SK-N-SH treated with all-trans-retinoic acid at 6 μM for 48 hours (cell line): ENCODE measurements around the gene KCNK15.

Experiments
- ATAC-seq: fragments of 200-7000 bp; cut with Tn5 transposase; 3 replicates; pipeline ENCODE4 v1.9.1; 2020; ENCODE audit warnings: mild to moderate bottlenecking, moderate library complexity
- ARNTL ChIP-seq: fragments of 450-650 bp; formaldehyde crosslinking; IDR thresholded peaks from 2 replicates; pipeline ENCODE4 v1.5.0; 2020; ENCODE audit warnings: low read depth, mild to moderate bottlenecking, moderate library complexity, borderline replicate concordance
- BACH2 ChIP-seq: fragments of 250-450 bp; sonication (Bioruptor Pico); IDR thresholded peaks from 2 replicates; pipeline ENCODE4 v1.9.0; 2021; ENCODE audit warnings: mild to moderate bottlenecking, borderline replicate concordance
- CSDC2 ChIP-seq: fragments of 250-450 bp; sonication (Bioruptor Pico); IDR thresholded peaks from 2 replicates; pipeline ENCODE4 v1.5.0; 2020; ENCODE audit warnings: mild to moderate bottlenecking, moderate library complexity
- ESRRG ChIP-seq: fragments of 250-450 bp; sonication (Bioruptor Pico); IDR thresholded peaks from 2 replicates; pipeline ENCODE4 v1.6.1; 2021; ENCODE audit warnings: mild to moderate bottlenecking
- GLIS3 ChIP-seq: fragments of 250-450 bp; sonication (Bioruptor Pico); IDR thresholded peaks from 2 replicates; pipeline ENCODE4 v1.5.0; 2020; ENCODE audit warnings: mild to moderate bottlenecking, moderate library complexity
- ISL1 ChIP-seq: fragments of 250-450 bp; sonication (Bioruptor Pico); IDR thresholded peaks from 2 replicates; pipeline ENCODE4 v2.1.2; 2022; ENCODE audit warnings: mild to moderate bottlenecking, moderate library complexity
- OSR1 ChIP-seq: fragments of 250-450 bp; sonication (Bioruptor Pico); IDR thresholded peaks from 2 replicates; pipeline ENCODE4 v1.8.0; 2022; ENCODE audit warnings: moderate library complexity, mild to moderate bottlenecking, inconsistent platforms
- PPARA ChIP-seq: fragments of 250-450 bp; sonication (Bioruptor Pico); IDR thresholded peaks from 2 replicates; pipeline ENCODE4 v1.5.0; 2020; ENCODE audit warnings: mild to moderate bottlenecking, borderline replicate concordance
- RARB ChIP-seq: fragments of 250-450 bp; sonication (Bioruptor Pico); IDR thresholded peaks from 2 replicates; pipeline ENCODE4 v1.8.0; 2021; ENCODE audit warnings: mild to moderate bottlenecking, moderate library complexity
- SNAI2 ChIP-seq: fragments of 250-450 bp; sonication (Bioruptor Pico); IDR thresholded peaks from 2 replicates; pipeline ENCODE4 v1.5.0; 2020; ENCODE audit warnings: mild to moderate bottlenecking, moderate library complexity
- TCF4 ChIP-seq: fragments of 250-450 bp; sonication (Bioruptor Pico); IDR thresholded peaks from 2 replicates; pipeline ENCODE4 v1.8.0; 2021; ENCODE audit warnings: mild to moderate bottlenecking, moderate library complexity, borderline replicate concordance
- TOX ChIP-seq: fragments of 250-450 bp; sonication (Bioruptor Pico); IDR thresholded peaks from 2 replicates; pipeline ENCODE4 v1.8.0; 2021; ENCODE audit warnings: mild to moderate bottlenecking, moderate library complexity, borderline replicate concordance
- ZC3H10 ChIP-seq: fragments of 250-450 bp; sonication (Bioruptor Pico); IDR thresholded peaks from 2 replicates; pipeline ENCODE4 v1.5.1; 2021; ENCODE audit warnings: mild to moderate bottlenecking, moderate library complexity
- ZFP3 ChIP-seq: fragments of 250-450 bp; sonication (Bioruptor Pico); IDR thresholded peaks from 2 replicates; pipeline ENCODE4 v1.5.0; 2020; ENCODE audit warnings: mild to moderate bottlenecking, moderate library complexity
- ZFP30 ChIP-seq: fragments of 450-650 bp; formaldehyde crosslinking; IDR thresholded peaks from 2 replicates; pipeline ENCODE4 v1.5.0; 2022; ENCODE audit warnings: mild to moderate bottlenecking, moderate library complexity
- ZNF565 ChIP-seq: fragments of 450-650 bp; formaldehyde crosslinking; conservative IDR thresholded peaks from 2 replicates; pipeline ENCODE4 v1.5.0; 2020; ENCODE audit warnings: low read depth, mild to moderate bottlenecking, moderate library complexity
- ZNF70 ChIP-seq: fragments of 450-650 bp; formaldehyde crosslinking; IDR thresholded peaks from 2 replicates; pipeline ENCODE4 v1.5.0; 2020; ENCODE audit warnings: mild to moderate bottlenecking, moderate library complexity
- ZNF8 ChIP-seq: fragments of 450-650 bp; formaldehyde crosslinking; IDR thresholded peaks from 2 replicates; pipeline ENCODE4 v1.5.0; 2020; ENCODE audit warnings: mild to moderate bottlenecking, moderate library complexity
- TF ChIP-seq, protein P1 (sequence below): fragments of 250-450 bp; sonication (Bioruptor Pico); IDR thresholded peaks from 2 replicates; pipeline ENCODE4 v1.5.1; 2020; ENCODE audit warnings: low read depth, mild to moderate bottlenecking, moderate library complexity
- TF ChIP-seq, protein P2 (sequence below): fragments of 250-450 bp; sonication (Bioruptor Pico); IDR thresholded peaks from 2 replicates; pipeline ENCODE4 v1.8.0; 2020; ENCODE audit warnings: mild to moderate bottlenecking, moderate library complexity, borderline replicate concordance
- TF ChIP-seq, protein P3 (sequence below): fragments of 250-450 bp; sonication (Bioruptor Pico); IDR thresholded peaks from 2 replicates; pipeline ENCODE4 v1.8.0; 2021; ENCODE audit warnings: low read depth, mild to moderate bottlenecking, moderate library complexity, borderline replicate concordance
- TF ChIP-seq, protein P4 (sequence below): fragments of 250-450 bp; sonication (Bioruptor Pico); IDR thresholded peaks from 2 replicates; pipeline ENCODE4 v1.5.1; 2021; ENCODE audit warnings: mild to moderate bottlenecking, moderate library complexity
- TF ChIP-seq, protein P5 (sequence below): fragments of 250-450 bp; sonication (Bioruptor Pico); IDR thresholded peaks from 2 replicates; pipeline ENCODE4 v1.5.0; 2020; ENCODE audit warnings: mild to moderate bottlenecking, moderate library complexity

The KCNK15 gene

DNA sequence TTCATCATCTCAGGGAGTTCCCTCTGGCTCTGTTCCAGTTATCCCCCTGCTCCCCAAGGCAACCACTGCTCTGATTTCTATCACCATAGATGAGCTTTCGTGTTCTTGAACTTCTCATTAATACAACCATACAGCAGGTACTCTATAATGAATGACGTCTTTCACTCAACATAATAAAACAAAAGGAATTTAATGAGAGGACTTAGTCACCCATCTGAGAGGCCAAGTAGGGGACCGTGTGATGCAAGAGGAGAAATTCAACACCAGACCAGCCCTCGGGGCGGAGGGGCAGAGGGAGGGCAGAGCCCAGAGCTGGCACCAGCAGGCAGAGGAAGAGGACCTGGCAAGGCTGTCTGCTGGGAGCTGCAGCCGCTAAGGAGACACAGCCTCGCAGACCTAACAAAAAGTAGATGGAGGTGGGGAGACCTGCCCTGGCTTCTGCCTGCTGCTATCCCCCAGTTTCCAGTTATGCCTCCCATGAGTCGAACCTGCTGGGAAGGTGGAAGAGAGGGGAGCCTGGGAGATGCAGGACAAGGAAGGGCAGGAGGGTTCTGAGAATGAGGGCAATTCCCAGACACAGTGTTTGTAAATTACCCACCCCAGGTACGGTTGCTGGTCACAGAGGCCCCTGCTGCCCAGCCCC is 16.7 kb upstream of the KCNK15 start:
- TF ChIP-seq BACH2 (CRISPR knock-in tag) (no peak), ZNF70 (no peak), ZNF565 (CRISPR knock-in tag) (no peak), ESRRG (no peak), RARB (CRISPR knock-in tag) (no peak), ZFP3 (peak; percentile 68; the same call in 1 of the 2 replicates), SNAI2 (CRISPR knock-in tag) (peak; percentile 55; the same call in 1 of the 2 replicates), ARNTL (no peak), ZC3H10 (peak; percentile 56; the same call in 1 of the 2 replicates), OSR1 (CRISPR knock-in tag) (no peak), PPARA (no peak), TCF4 (CRISPR knock-in tag) (peak; percentile 30; the same call in 1 of the 2 replicates), GLIS3 (CRISPR knock-in tag) (peak; percentile 77; the same call in 1 of the 2 replicates), ZFP30 (no peak), CSDC2 (CRISPR knock-in tag) (0 out of 2 replicates have a peak, but pooled peaks have one; percentile 32), ISL1 (CRISPR knock-in tag) (peak; percentile 70), ZNF8 (no peak), TOX (no peak)
- TF ChIP-seq, protein P1, sequence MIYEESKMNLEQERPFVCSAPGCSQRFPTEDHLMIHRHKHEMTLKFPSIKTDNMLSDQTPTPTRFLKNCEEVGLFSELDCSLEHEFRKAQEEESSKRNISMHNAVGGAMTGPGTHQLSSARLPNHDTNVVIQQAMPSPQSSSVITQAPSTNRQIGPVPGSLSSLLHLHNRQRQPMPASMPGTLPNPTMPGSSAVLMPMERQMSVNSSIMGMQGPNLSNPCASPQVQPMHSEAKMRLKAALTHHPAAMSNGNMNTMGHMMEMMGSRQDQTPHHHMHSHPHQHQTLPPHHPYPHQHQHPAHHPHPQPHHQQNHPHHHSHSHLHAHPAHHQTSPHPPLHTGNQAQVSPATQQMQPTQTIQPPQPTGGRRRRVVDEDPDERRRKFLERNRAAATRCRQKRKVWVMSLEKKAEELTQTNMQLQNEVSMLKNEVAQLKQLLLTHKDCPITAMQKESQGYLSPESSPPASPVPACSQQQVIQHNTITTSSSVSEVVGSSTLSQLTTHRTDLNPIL (CRISPR knock-in tag) = 0 out of 2 replicates have a peak, but pooled peaks have one; percentile 52
- TF ChIP-seq, protein P2, sequence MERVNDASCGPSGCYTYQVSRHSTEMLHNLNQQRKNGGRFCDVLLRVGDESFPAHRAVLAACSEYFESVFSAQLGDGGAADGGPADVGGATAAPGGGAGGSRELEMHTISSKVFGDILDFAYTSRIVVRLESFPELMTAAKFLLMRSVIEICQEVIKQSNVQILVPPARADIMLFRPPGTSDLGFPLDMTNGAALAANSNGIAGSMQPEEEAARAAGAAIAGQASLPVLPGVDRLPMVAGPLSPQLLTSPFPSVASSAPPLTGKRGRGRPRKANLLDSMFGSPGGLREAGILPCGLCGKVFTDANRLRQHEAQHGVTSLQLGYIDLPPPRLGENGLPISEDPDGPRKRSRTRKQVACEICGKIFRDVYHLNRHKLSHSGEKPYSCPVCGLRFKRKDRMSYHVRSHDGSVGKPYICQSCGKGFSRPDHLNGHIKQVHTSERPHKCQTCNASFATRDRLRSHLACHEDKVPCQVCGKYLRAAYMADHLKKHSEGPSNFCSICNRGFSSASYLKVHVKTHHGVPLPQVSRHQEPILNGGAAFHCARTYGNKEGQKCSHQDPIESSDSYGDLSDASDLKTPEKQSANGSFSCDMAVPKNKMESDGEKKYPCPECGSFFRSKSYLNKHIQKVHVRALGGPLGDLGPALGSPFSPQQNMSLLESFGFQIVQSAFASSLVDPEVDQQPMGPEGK (CRISPR knock-in tag) = 0 out of 2 replicates have a peak, but pooled peaks have one; percentile 53
- TF ChIP-seq, protein P3, sequence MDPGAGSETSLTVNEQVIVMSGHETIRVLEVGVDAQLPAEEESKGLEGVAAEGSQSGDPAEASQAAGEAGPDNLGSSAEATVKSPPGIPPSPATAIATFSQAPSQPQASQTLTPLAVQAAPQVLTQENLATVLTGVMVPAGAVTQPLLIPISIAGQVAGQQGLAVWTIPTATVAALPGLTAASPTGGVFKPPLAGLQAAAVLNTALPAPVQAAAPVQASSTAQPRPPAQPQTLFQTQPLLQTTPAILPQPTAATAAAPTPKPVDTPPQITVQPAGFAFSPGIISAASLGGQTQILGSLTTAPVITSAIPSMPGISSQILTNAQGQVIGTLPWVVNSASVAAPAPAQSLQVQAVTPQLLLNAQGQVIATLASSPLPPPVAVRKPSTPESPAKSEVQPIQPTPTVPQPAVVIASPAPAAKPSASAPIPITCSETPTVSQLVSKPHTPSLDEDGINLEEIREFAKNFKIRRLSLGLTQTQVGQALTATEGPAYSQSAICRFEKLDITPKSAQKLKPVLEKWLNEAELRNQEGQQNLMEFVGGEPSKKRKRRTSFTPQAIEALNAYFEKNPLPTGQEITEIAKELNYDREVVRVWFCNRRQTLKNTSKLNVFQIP = no peak
- TF ChIP-seq, protein P4, sequence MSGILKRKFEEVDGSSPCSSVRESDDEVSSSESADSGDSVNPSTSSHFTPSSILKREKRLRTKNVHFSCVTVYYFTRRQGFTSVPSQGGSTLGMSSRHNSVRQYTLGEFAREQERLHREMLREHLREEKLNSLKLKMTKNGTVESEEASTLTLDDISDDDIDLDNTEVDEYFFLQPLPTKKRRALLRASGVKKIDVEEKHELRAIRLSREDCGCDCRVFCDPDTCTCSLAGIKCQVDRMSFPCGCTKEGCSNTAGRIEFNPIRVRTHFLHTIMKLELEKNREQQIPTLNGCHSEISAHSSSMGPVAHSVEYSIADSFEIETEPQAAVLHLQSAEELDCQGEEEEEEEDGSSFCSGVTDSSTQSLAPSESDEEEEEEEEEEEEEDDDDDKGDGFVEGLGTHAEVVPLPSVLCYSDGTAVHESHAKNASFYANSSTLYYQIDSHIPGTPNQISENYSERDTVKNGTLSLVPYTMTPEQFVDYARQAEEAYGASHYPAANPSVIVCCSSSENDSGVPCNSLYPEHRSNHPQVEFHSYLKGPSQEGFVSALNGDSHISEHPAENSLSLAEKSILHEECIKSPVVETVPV = no peak
- TF ChIP-seq, protein P5, sequence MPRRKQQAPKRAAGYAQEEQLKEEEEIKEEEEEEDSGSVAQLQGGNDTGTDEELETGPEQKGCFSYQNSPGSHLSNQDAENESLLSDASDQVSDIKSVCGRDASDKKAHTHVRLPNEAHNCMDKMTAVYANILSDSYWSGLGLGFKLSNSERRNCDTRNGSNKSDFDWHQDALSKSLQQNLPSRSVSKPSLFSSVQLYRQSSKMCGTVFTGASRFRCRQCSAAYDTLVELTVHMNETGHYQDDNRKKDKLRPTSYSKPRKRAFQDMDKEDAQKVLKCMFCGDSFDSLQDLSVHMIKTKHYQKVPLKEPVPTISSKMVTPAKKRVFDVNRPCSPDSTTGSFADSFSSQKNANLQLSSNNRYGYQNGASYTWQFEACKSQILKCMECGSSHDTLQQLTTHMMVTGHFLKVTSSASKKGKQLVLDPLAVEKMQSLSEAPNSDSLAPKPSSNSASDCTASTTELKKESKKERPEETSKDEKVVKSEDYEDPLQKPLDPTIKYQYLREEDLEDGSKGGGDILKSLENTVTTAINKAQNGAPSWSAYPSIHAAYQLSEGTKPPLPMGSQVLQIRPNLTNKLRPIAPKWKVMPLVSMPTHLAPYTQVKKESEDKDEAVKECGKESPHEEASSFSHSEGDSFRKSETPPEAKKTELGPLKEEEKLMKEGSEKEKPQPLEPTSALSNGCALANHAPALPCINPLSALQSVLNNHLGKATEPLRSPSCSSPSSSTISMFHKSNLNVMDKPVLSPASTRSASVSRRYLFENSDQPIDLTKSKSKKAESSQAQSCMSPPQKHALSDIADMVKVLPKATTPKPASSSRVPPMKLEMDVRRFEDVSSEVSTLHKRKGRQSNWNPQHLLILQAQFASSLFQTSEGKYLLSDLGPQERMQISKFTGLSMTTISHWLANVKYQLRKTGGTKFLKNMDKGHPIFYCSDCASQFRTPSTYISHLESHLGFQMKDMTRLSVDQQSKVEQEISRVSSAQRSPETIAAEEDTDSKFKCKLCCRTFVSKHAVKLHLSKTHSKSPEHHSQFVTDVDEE (CRISPR knock-in tag) = peak; percentile 77
- peak; percentile 94 for ATAC-seq

DNA sequence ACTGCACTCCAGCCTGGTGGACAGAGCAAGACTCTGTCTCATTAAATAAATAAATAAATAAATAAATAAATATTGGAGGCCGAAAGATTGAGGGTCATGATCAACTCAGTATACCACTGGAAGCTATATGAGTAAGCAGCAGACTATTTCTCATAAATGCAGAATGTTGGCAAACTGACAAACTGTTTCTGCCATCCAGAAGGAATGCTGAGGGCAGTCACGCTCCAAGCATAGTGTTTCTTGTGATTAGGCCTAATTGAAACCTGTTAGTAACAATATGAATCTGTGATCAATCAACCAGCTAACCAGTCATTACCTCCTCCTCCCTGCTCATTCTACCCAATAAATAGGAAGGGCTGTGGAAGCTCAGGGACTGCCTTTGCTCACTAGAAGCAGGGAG is 15.2 kb upstream of the KCNK15 start:
- ATAC-seq = peak; percentile 22; the same call in 2 of the 3 replicates
- TF ChIP-seq, protein P2 (CRISPR knock-in tag) = no peak
- TF ChIP-seq ISL1 (CRISPR knock-in tag) = peak; percentile 71
